NCI-H2196 treated with DMSO at 0.1 percent for 48 hours (cell line): Measurements from ENCODE around the gene KCNT2.

Experiments used
- DNase-seq: peaks from one replicate; lab custom pipeline; 2025; ENCODE audit not compliant: unreplicated experiment; lab: John Stamatoyannopoulos, UW

The KCNT2 gene

DNA sequence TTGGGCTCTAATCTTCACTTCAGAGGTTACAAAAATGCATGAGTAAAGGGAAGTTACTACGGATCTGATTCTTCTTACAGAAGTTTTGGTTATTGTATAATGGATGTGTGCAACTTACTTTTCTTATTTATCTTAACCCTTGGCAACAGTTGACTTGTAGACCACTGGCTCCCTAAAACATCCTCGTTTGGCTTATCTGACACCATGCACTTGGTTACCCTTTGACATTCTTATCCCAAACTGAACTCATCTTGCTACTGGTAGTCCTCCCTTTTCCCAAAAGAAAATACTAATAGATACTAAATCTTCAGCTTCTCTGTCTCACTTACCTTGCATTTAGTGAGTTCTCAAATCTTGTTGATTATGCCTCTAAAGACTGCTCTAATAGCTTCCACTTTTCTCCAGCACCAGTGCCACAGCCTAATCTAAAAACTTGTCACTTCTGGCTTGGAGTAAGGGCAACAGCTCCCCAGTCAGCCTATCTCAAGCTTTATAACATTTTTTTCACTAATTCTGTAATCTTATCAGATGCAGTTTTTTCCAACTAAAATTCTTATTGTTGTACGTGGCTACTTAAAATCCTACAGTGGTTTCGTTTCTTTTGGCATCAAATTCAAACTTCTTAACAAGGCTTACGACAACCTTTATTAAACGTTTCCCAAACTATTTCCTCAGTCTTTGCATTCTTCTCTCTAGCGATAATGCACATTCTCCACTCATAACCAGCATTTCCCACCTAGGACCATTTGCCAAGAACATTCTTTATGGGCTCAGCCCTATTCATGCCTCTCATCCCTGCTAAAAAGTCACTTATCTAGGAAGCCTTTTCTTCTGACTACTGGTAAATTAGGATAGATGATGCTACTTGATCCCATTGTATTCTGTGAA, 204.2 kb downstream of the KCNT2 start:
- DNase-seq = no peak

DNA sequence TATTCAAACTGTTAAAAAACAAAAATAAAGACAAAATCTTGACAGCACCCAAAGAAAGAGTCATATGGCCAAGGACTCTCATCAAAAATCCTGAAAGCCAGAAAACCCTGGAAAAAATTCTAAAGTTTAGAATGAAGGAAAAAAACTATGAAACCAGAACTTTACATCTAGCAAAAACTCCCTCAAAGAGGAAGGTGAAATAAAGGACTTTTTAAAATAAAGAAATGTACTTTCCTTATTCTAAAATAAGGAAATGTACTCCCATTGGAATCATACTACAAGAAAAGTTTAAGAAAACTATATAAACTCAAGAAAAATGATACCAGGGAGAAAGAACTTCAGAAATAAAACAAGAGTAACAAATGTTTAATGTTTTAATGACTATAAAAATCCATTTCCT, 206.3 kb downstream of the KCNT2 start:
- no peak for DNase-seq

- no peak for DNase-seq
Observed at GRCh38 chr1:196401452-196401833, 206.8 kb downstream of the KCNT2 start.

GRCh38 chr1:196400478-196401451, 207.5 kb downstream of the KCNT2 start:
- peak; percentile 18 for DNase-seq

DNA sequence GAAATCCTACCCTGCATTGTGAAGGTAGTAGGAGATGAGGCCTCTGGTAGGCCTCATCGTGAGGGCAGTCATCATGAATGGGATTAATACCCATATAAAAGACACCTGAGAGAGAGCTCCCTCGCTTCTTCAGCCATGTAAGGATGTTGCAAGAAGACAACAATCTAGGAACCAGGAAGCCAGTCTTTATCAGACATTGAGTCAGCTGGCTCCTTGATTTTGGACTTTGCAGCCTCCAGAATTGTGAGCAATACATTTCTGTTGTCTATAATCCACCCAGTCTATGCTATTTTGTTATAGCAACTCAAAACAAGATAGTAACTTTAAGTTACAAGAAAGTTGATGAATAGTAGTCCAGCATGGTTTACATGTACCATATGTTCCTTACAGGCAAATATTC, 208.5 kb downstream of the KCNT2 start:
- DNase-seq = no peak

GRCh38 chr1:196393742-196394141, 214.5 kb downstream of the KCNT2 start:
- DNase-seq = no peak

- no peak for DNase-seq
Observed at GRCh38 chr1:196393282-196393681, 215.0 kb downstream of the KCNT2 start.

- no peak for DNase-seq
Observed at GRCh38 chr1:196387766-196388165, 220.5 kb downstream of the KCNT2 start.

- DNase-seq = no peak
Observed at GRCh38 chr1:196385109-196385508, 223.1 kb downstream of the KCNT2 start.

DNA sequence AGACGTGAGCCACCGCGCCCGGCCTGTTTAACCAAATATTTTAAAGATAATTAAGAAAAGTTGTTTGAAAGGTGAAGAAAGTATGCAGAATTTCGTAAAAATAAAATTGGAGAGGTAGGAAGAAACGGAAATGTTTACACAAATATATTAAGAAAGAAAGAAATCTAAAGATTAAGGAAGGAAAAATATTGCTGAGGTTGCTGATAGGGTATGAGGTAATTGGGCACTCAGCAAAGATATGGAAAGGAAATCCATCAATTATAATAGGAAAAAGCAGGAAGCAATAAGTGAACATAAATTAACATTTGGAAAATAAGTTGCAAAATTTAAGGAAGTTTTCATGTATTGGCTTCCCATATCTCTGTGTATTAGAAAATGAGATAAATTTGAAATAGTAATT, 225.9 kb downstream of the KCNT2 start:
- no peak for DNase-seq

- DNase-seq = no peak
Observed at GRCh38 chr1:196381544-196381943, 226.7 kb downstream of the KCNT2 start.

DNA sequence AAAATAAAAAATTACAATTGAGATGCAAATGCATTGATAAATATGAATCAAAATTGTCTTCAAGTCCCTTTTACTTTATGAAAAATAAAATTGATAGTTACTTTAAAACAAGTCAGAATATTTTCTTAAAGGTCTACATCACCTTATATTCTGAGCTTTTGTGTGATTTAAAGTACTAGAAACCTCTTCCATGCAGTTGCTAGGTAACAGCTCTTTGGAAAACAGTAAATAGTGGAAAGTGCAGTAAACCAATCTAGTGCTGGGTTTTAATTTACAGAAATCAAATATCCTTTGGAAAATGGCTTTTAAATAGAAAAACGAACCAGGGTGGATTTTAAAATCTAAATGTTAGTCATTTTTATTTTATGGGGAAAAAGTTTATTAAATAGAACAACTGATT, 227.9 kb downstream of the KCNT2 start:
- peak; percentile 15 for DNase-seq

GRCh38 chr1:196377811-196378210, 230.4 kb downstream of the KCNT2 start:
- no peak for DNase-seq

GRCh38 chr1:196376630-196377328, 231.5 kb downstream of the KCNT2 start:
- DNase-seq = no peak

DNA sequence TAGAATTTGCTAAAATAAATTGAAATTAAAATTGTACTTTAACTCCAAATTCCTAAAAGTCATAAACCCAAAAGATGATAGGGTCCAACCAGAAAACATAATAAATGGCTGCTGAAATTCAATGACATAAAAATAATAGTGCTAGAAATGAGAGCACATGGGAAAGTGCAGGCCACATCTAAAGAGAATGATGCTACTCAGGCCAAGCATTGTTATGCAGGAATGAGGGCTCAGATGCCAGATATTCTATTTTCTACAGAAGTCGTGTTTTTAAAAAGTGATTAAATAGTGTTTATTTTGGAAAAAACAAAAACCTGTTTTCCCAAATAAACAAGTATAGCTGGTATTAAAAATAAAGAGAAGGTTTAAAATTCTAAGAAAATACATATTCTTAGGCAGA, 234.4 kb downstream of the KCNT2 start:
- no peak for DNase-seq

GRCh38 chr1:196372896-196373536, 235.2 kb downstream of the KCNT2 start:
- no peak for DNase-seq

DNA sequence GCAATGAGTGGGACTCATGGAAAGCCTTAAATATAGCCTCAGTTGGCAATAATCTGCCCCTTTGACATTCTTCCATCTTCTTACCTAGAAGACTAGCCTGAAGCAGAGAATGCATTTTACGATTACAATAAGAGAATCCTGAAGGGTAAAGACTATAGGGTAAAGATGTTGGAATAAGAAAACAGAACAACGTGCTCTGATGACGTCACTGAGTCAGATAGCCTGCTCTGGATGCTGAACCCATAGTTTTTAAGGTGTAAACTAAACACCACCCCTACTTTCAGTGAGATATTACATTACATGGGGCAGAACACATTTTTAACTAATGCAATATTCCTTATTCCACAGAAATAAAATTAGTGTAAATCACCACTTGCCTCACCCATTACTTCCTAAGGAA, 240.4 kb downstream of the KCNT2 start:
- no peak for DNase-seq

- DNase-seq = no peak
Observed at GRCh38 chr1:196366817-196367495, 241.3 kb downstream of the KCNT2 start.

DNA sequence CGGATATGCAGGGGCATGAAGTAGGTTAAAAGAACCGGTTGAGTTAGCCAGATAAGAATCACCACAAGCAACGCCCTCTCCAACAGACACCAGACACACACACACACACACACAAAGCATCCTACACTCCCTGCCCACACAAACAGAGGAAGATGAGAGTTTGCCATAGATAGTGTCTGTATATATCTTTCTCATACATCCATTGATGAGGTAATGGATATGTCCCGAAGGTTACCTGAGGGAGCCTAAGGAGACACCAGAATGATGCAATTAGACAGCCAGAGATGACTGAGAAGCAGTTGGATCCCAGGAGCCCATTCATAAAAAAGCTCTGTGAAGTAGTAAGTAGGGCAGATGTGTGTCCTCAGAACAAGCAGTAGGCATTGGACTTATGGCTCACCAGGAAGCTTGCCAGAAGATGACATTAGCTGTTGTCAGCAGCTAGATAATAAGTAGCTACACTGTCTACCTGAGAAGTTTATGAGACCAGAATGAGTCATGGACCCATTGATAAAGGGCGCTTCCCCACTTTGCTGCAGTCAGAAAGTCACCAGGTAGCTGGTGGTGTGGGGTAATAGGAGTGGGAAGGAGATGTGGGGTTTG, 247.0 kb downstream of the KCNT2 start:
- DNase-seq = no peak

GRCh38 chr1:196357913-196358312, 250.3 kb downstream of the KCNT2 start:
- DNase-seq = no peak
